ENCODE measurements around the gene TMC1.
"Not testable (repeated sequence)": the region's sequence is repeated elsewhere in the genome, so short reads cannot be mapped to it uniquely, and the experiment has no call there.

TMC1 gene

DNA sequence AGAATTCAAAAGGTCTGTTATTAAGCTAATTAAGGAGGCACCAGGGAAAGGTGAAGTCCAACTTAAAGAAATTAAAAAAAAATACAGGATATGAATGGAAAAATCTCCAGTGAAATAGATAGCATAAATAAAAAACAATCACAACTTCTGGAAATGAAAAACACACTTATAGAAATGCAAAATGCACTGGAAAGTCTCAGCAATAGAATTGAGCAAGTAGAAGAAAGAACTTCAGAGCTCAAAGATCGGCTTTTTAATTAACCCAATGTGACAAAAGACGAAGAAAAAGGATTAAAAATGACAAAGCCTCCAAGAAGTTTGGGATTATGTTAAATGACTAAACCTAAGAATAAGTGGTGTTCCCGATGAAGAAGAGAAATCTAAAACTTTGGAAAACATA is 323.6 kb downstream of the TMC1 start:
- H3K27ac ChIP-seq (ENCODE audit: low read length, poor library complexity, severe bottlenecking); H3K27me3 ChIP-seq (ENCODE audit: control insufficient read depth in 1 of 2, insufficient read depth in 1 of 2, low read length in 2 of 2); H2AK5ac ChIP-seq (ENCODE audit: low read length, severe bottlenecking); H2BK12ac ChIP-seq (ENCODE audit: low read length in 2 of 2); H2BK120ac ChIP-seq (ENCODE audit: low read depth, low read length); DNase-seq; H3K4me2 ChIP-seq (ENCODE audit: low read length, poor library complexity, severe bottlenecking); H3K14ac ChIP-seq (ENCODE audit: low read length in 2 of 2); H3K4ac ChIP-seq (ENCODE audit: low read depth in 1 of 2, low read length in 2 of 2); H3K9ac ChIP-seq (ENCODE audit: low read length); H4K8ac ChIP-seq (ENCODE audit: low read length); H2BK15ac ChIP-seq (ENCODE audit: low read depth, poor library complexity, severe bottlenecking); H3K18ac ChIP-seq (ENCODE audit: low read depth in 1 of 2, low read length in 2 of 2); H3K79me1 ChIP-seq (replicated peaks; ENCODE audit: low read length, poor library complexity, severe bottlenecking); H3K23ac ChIP-seq (ENCODE audit: low read length in 2 of 2); H3K4me3 ChIP-seq (ENCODE audit: insufficient read depth in 1 of 2, low read depth in 1 of 2, low read length in 2 of 2); H3K4me1 ChIP-seq (ENCODE audit: control insufficient read depth, insufficient read depth, low read depth, low read length); H2BK5ac ChIP-seq (ENCODE audit: low read depth, low read length, poor library complexity, severe bottlenecking); H2AFZ ChIP-seq (ENCODE audit: low read depth, low read length); H3K36me3 ChIP-seq (ENCODE audit: control insufficient read depth in 1 of 2, insufficient read depth in 2 of 2, low read depth in 1 of 2, low read length in 2 of 2); H4K91ac ChIP-seq (ENCODE audit: low read length); H3K9me3 ChIP-seq (ENCODE audit: control insufficient read depth, low read length): not testable (repeated sequence)
- WGBS: 90% methylated on average over 2 of the region's 3 CpGs

DNA sequence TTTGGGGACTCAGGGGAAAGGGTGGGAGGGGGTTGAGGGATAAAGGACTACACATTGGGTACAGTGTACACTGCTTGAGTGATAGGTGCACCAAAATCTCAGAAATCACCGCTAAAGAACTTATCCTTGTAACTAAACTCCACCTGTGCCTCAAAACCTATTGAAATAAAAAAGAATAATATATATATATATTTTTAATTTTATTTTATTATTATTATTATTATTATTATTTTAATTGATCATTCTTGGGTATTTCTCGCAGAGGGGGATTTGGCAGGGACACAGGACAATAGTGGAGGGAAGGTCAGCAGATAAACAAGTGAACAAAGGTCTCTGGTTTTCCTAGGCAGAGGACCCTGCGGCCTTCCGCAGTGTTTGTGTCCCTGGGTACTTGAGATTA is 328.8 kb downstream of the TMC1 start:
- not testable (repeated sequence) for H3K79me1 ChIP-seq (replicated peaks; ENCODE audit: low read length, poor library complexity, severe bottlenecking); H2AFZ ChIP-seq (ENCODE audit: low read depth, low read length)
- no CpG with 5 or more reads among the region's 4 CpGs for WGBS

DNA sequence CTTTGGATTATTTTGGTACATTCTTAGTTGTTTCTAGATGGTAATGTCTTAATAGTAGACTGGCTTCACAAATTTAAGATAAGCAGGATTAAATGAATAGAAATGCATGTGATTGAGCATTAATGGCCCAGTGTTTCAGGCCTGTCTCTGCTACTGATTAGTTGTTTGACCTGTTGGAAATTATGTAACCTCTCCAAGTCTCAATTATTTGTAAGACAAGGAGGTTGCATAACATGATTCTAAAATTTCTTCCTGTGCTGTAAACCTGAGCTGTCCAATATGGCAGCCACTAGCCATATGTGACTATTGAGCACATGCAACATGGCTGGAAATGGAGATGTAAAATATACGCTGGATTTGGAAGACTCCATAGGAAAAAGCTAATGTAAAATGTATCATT is 333.9 kb downstream of the TMC1 start:
- H3K4me1 ChIP-seq (ENCODE audit: control insufficient read depth, insufficient read depth, low read depth, low read length): peaks cover 4% of the 10 kb centered on the region
- H2AFZ ChIP-seq (ENCODE audit: low read depth, low read length): no peak overlapping the region
- H3K14ac ChIP-seq (ENCODE audit: low read length in 2 of 2): no peak overlapping the region
- no peak overlapping the region for H4K8ac ChIP-seq (ENCODE audit: low read length)
- no peak overlapping the region for H3K18ac ChIP-seq (ENCODE audit: low read depth in 1 of 2, low read length in 2 of 2)
- no peak overlapping the region for H2BK120ac ChIP-seq (ENCODE audit: low read depth, low read length)
- no CpG with 5 or more reads among the region's 1 CpG for WGBS
- H3K27ac ChIP-seq (ENCODE audit: low read length, poor library complexity, severe bottlenecking): no peak overlapping the region
- no peak overlapping the region for H2BK12ac ChIP-seq (ENCODE audit: low read length in 2 of 2)
- no peak overlapping the region for H3K4me3 ChIP-seq (ENCODE audit: insufficient read depth in 1 of 2, low read depth in 1 of 2, low read length in 2 of 2)
- H3K36me3 ChIP-seq (ENCODE audit: control insufficient read depth in 1 of 2, insufficient read depth in 2 of 2, low read depth in 1 of 2, low read length in 2 of 2): no peaks in the 10 kb centered on the region
- H3K9ac ChIP-seq (ENCODE audit: low read length): no peak overlapping the region
- H3K23ac ChIP-seq (ENCODE audit: low read length in 2 of 2): no peak overlapping the region
- H2BK5ac ChIP-seq (ENCODE audit: low read depth, low read length, poor library complexity, severe bottlenecking): no peak overlapping the region
- no peaks in the 10 kb centered on the region for H3K9me3 ChIP-seq (ENCODE audit: control insufficient read depth, low read length)
- no peak overlapping the region for H2AK5ac ChIP-seq (ENCODE audit: low read length, severe bottlenecking)
- H3K27me3 ChIP-seq (ENCODE audit: control insufficient read depth in 1 of 2, insufficient read depth in 1 of 2, low read length in 2 of 2): no peaks in the 10 kb centered on the region
- no peak overlapping the region for H3K4me2 ChIP-seq (ENCODE audit: low read length, poor library complexity, severe bottlenecking)
- no peak overlapping the region for H4K91ac ChIP-seq (ENCODE audit: low read length)
- no peak overlapping the region for H2BK15ac ChIP-seq (ENCODE audit: low read depth, poor library complexity, severe bottlenecking)
- H3K79me1 ChIP-seq (replicated peaks; ENCODE audit: low read length, poor library complexity, severe bottlenecking): no peaks in the 10 kb centered on the region
- no peak overlapping the region for H3K4ac ChIP-seq (ENCODE audit: low read depth in 1 of 2, low read length in 2 of 2)
- DNase-seq: no peak

More for the DNA sequence above, 328.8 kb downstream of the TMC1 start:
- H3K9ac ChIP-seq (ENCODE audit: low read length); H2BK12ac ChIP-seq (ENCODE audit: low read length in 2 of 2); H3K4ac ChIP-seq (ENCODE audit: low read depth in 1 of 2, low read length in 2 of 2); H3K9me3 ChIP-seq (ENCODE audit: control insufficient read depth, low read length); H3K4me1 ChIP-seq (ENCODE audit: control insufficient read depth, insufficient read depth, low read depth, low read length); DNase-seq; H4K91ac ChIP-seq (ENCODE audit: low read length); H3K18ac ChIP-seq (ENCODE audit: low read depth in 1 of 2, low read length in 2 of 2); H3K4me3 ChIP-seq (ENCODE audit: insufficient read depth in 1 of 2, low read depth in 1 of 2, low read length in 2 of 2); H3K36me3 ChIP-seq (ENCODE audit: control insufficient read depth in 1 of 2, insufficient read depth in 2 of 2, low read depth in 1 of 2, low read length in 2 of 2); H3K14ac ChIP-seq (ENCODE audit: low read length in 2 of 2); H2AK5ac ChIP-seq (ENCODE audit: low read length, severe bottlenecking); H3K27me3 ChIP-seq (ENCODE audit: control insufficient read depth in 1 of 2, insufficient read depth in 1 of 2, low read length in 2 of 2); H2BK120ac ChIP-seq (ENCODE audit: low read depth, low read length); H2BK5ac ChIP-seq (ENCODE audit: low read depth, low read length, poor library complexity, severe bottlenecking); H4K8ac ChIP-seq (ENCODE audit: low read length); H2BK15ac ChIP-seq (ENCODE audit: low read depth, poor library complexity, severe bottlenecking); H3K27ac ChIP-seq (ENCODE audit: low read length, poor library complexity, severe bottlenecking); H3K4me2 ChIP-seq (ENCODE audit: low read length, poor library complexity, severe bottlenecking); H3K23ac ChIP-seq (ENCODE audit: low read length in 2 of 2): not testable (repeated sequence)

DNA sequence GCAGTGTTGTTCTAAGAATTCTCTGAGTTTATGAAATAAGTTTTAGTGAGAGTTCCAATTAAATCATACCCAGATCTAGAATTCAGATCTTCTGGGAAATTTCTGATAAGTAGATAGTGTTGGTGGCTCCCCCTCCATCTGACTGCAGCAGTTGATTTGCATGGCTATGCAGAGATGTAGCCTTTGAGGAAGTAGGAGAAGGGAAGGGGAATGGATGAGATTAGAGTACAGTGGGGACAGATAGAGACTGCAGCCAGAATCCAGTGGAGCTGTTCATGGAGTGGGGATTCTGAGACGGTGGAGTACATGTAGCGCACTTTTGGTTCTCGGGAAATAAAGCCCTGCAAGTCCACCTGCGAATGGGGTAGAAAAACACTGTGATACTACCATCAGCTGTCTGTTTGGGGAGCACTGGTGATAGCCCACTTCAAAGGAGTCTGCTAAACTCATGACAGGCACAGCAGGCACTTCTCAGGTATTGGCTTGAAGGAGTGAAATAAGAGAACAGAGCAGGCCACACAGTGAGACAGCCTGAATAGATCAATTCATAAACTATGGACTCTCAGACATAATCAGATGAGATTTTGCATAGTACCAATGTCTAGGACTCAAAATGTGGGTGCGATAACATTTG is 334.6 kb downstream of the TMC1 start:
- Histone ChIP-seq H3K4me1 (ENCODE audit: control insufficient read depth, insufficient read depth, low read depth, low read length) (peaks cover 4% of the 10 kb centered on the region), H3K18ac (ENCODE audit: low read depth in 1 of 2, low read length in 2 of 2) (no peak overlapping the region), H2AFZ (ENCODE audit: low read depth, low read length) (no peak overlapping the region), H4K91ac (ENCODE audit: low read length) (no peak overlapping the region), H3K4me3 (ENCODE audit: insufficient read depth in 1 of 2, low read depth in 1 of 2, low read length in 2 of 2) (no peak overlapping the region), H3K4ac (ENCODE audit: low read depth in 1 of 2, low read length in 2 of 2) (no peak overlapping the region), H3K4me2 (ENCODE audit: low read length, poor library complexity, severe bottlenecking) (no peak overlapping the region), H3K27me3 (ENCODE audit: control insufficient read depth in 1 of 2, insufficient read depth in 1 of 2, low read length in 2 of 2) (no peaks in the 10 kb centered on the region), H3K36me3 (ENCODE audit: control insufficient read depth in 1 of 2, insufficient read depth in 2 of 2, low read depth in 1 of 2, low read length in 2 of 2) (no peaks in the 10 kb centered on the region), H3K14ac (ENCODE audit: low read length in 2 of 2) (no peak overlapping the region), H3K23ac (ENCODE audit: low read length in 2 of 2) (no peak overlapping the region), H2AK5ac (ENCODE audit: low read length, severe bottlenecking) (no peak overlapping the region), H3K79me1 (replicated peaks; ENCODE audit: low read length, poor library complexity, severe bottlenecking) (no peaks in the 10 kb centered on the region), H3K9me3 (ENCODE audit: control insufficient read depth, low read length) (no peaks in the 10 kb centered on the region), H4K8ac (ENCODE audit: low read length) (no peak overlapping the region), H3K27ac (ENCODE audit: low read length, poor library complexity, severe bottlenecking) (no peak overlapping the region), H2BK15ac (ENCODE audit: low read depth, poor library complexity, severe bottlenecking) (no peak overlapping the region), H2BK120ac (ENCODE audit: low read depth, low read length) (no peak overlapping the region), H3K9ac (ENCODE audit: low read length) (no peak overlapping the region), H2BK5ac (ENCODE audit: low read depth, low read length, poor library complexity, severe bottlenecking) (no peak overlapping the region), H2BK12ac (ENCODE audit: low read length in 2 of 2) (no peak overlapping the region)
- 88% methylated on average over 5 of the region's 5 CpGs for WGBS
- DNase-seq: no peak

All from mesenchymal stem cell (in vitro differentiated cells and primary cell).